ENCODE data around the gene DNAH1. TPM values are rescaled to one million over a fixed set of nuclear protein-coding genes. Genes with fewer than 3 reads are reported as not detected.
A peak's percentile ranks its signal among the peaks of the same experiment; 100 is the strongest.

Gene DNAH1
- total and polyA plus RNA-seq, 2 of the 4 experiments (the other 2 are of a cell fraction): 2.0 to 4.0 TPM

- TF ChIP-seq MAZ (IDR thresholded peaks at IDR 0.05; ENCODE audit: borderline replicate concordance, low read depth, low read length) (no peak), MAFK (IDR thresholded peaks at IDR 0.05; ENCODE audit: low read depth, low read length) (no peak)
Observed at GRCh38 chr3:52289747-52290595, 26.1 kb upstream of the DNAH1 start (continued).

- DNase-seq: no peak
- H3K36me3 ChIP-seq (ENCODE audit: control insufficient read depth, insufficient read depth, low read length): peaks cover 14% of the 10 kb centered on the region; the same call in 1 of the 2 replicates
- no peak overlapping the region for H3K4ac ChIP-seq (ENCODE audit: low read depth, low read length)
- H2BK120ac ChIP-seq (ENCODE audit: low read depth, low read length): no peak overlapping the region
- H2AFZ ChIP-seq (replicated peaks; ENCODE audit: low read length, poor library complexity): no peak overlapping the region
- BruUV-seq (replicated peaks): no TSS peak
- 97% methylated on average over 6 of the region's 23 CpGs; no CpG with 5 or more reads in 1 of the 2 experiments for WGBS, 2 experiments (ENCODE audit: extremely low coverage in 2 of 2, insufficient read length in 1 of 2)
- H2BK15ac ChIP-seq (ENCODE audit: low read depth, low read length): no peak overlapping the region
- POLR2A ChIA-PET (ENCODE audit: unreplicated experiment): no interaction called here
- no peak overlapping the region for H3K56ac ChIP-seq (ENCODE audit: extremely low read depth, insufficient read depth, low read length)
- H3K27me3 ChIP-seq (ENCODE audit: control insufficient read depth, insufficient read depth, low read length): no peaks in the 10 kb centered on the region
- no peaks in the 10 kb centered on the region for H4K20me1 ChIP-seq (ENCODE audit: insufficient read depth, low read length)
- no peak overlapping the region for H3K4me3 ChIP-seq (ENCODE audit: insufficient read depth, low read depth, low read length)
- no peak overlapping the region for H4K8ac ChIP-seq (ENCODE audit: low read depth in 2 of 2, low read length in 2 of 2)
- peaks cover 19 to 32% of the 10 kb centered on the region in 2 experiments for H3K79me1 ChIP-seq (ENCODE audit: low read depth in 1 of 2, low read length in 2 of 2)
- no peak overlapping the region for H3K14ac ChIP-seq (replicated peaks; ENCODE audit: low read depth, low read length)
- H3K9me3 ChIP-seq (ENCODE audit: control insufficient read depth, insufficient read depth, low read length): no peaks in the 10 kb centered on the region
- peaks cover 6% of the 10 kb centered on the region for H3K4me1 ChIP-seq (ENCODE audit: control insufficient read depth, insufficient read depth, low read length)
- no peak overlapping the region for H2BK20ac ChIP-seq (ENCODE audit: low read depth, low read length)
- no peak overlapping the region for H2AK5ac ChIP-seq (ENCODE audit: low read depth, low read length)
- H2AK9ac ChIP-seq (replicated peaks; ENCODE audit: low read depth, low read length, poor library complexity): peak overlapping the region; percentile 37
- in situ Hi-C loops (cut with MboI; ENCODE audit: low sequenced_read_pairs): loop anchor here (5.0 kb wide), 1 partner anchor 51 kb away; no protein-coding TSS in a partner anchor
- H3K4me2 ChIP-seq (ENCODE audit: low read depth, low read length): no peak overlapping the region
- no peak overlapping the region for H3K18ac ChIP-seq (ENCODE audit: low read depth, low read length)
- H4K5ac ChIP-seq (ENCODE audit: low read depth, low read length): no peak overlapping the region
- CTCF ChIA-PET: interaction anchor here (0.9 to 1.3 kb wide), 2 partner anchors 44 to 48 kb away, joined by 3 to 5 read pairs; no protein-coding TSS in a partner anchor
- H3K27ac ChIP-seq (ENCODE audit: insufficient read depth, low read length): no peak overlapping the region
- dilution Hi-C loops (cut with HindIII; ENCODE audit: low sequenced_read_pairs, unreplicated experiment): no loop called here
- no peak for ATAC-seq (ENCODE audit: low read depth)
- TF ChIP-seq SMC3 (IDR thresholded peaks at IDR 0.05; ENCODE audit: low read depth, low read length) (no peak), RAD21 (IDR thresholded peaks at IDR 0.05; ENCODE audit: low read length) (no peak), CTCF (conservative IDR thresholded peaks at IDR 0.05; ENCODE audit: low read depth, low read length) (no peak), USF2 (IDR thresholded peaks at IDR 0.05; ENCODE audit: low read depth, low read length) (no peak), NFE2L2 (IDR thresholded peaks at IDR 0.05; ENCODE audit: low read depth, low read length) (no peak), BHLHE40 (IDR thresholded peaks at IDR 0.05; ENCODE audit: low read depth, low read length) (no peak), RFX5 (IDR thresholded peaks at IDR 0.05; ENCODE audit: low read depth, low read length) (no peak), RCOR1 (IDR thresholded peaks at IDR 0.05; ENCODE audit: insufficient replicate concordance, low read length) (no peak)
- intact Hi-C loops (cut with micrococcal nuclease): loop anchor here (1.0 to 5.0 kb wide), 3 partner anchors 48 to 156 kb away; no protein-coding TSS in a partner anchor
- peaks cover 18% of the 10 kb centered on the region for H3K9me1 ChIP-seq (ENCODE audit: insufficient read depth, low read length)
- no peak overlapping the region for H2BK5ac ChIP-seq (ENCODE audit: low read depth, low read length, poor library complexity, severe bottlenecking)
- H3K9ac ChIP-seq (ENCODE audit: low read depth, low read length): no peak overlapping the region
- no peak overlapping the region for H3K23ac ChIP-seq (ENCODE audit: low read depth, low read length)
- H4K91ac ChIP-seq (ENCODE audit: insufficient read depth, low read depth, low read length): no peak overlapping the region
Observed at GRCh38 chr3:52290596-52291507, 25.3 kb upstream of the DNAH1 start.
